PC-9 (cell line): ENCODE measurements around the gene ALG10B. TPM values are rescaled to one million over a fixed set of nuclear protein-coding genes. Genes with fewer than 3 reads are reported as not detected.

Experiments used
- Bru-seq: library from RNA; stranded (reverse); fragments of 400-500 nt; gene quantifications from one replicate; lab custom pipeline; 2021; lab: Mats Ljungman, UMichigan
- BruChase-seq, 2 experiments: library from RNA; stranded (reverse); fragments of 400-500 nt; gene quantifications; one replicate each; lab custom pipeline; 2021; lab: Mats Ljungman, UMichigan
- BruUV-seq: library from RNA; stranded (reverse); fragments of 400-500 nt; replicated peaks from 2 replicates; lab custom pipeline; 2021; lab: Mats Ljungman, UMichigan
- CTCF ChIA-PET: fragments of 300-600 bp; sonication (Branson Sonifier 250); formaldehyde crosslinking; loops from one replicate; lab custom pipeline; 2022; ENCODE audit warnings: antibody characterized with exemption; lab: Charles Lee
- POLR2A ChIA-PET: fragments of 300-600 bp; sonication (Branson Sonifier 250); formaldehyde crosslinking; loops from one replicate; lab custom pipeline; 2022; ENCODE audit warnings: antibody characterized with exemption; ENCODE audit not compliant: unreplicated experiment; lab: Charles Lee
- DNase-seq, 2 experiments: peaks; one replicate each; pipeline versions ENCODE4 v3.0.0 to v3.0.0-alpha.2; 2015 to 2022; ENCODE audit warnings: mixed read lengths in 1 of 2
- H2AFZ ChIP-seq: fragments of 200-600 bp; sonication (generic); 2 replicates; pipeline ENCODE4 v1.8.1; 2017; ENCODE audit warnings: antibody characterized with exemption
- H3F3A ChIP-seq: fragments of 200-600 bp; sonication (generic); 2 replicates; pipeline ENCODE4 v1.8.1; 2017; ENCODE audit warnings: antibody characterized with exemption, mild to moderate bottlenecking, low read depth; ENCODE audit not compliant: insufficient read depth
- H3K27ac ChIP-seq: fragments of 200-600 bp; sonication (generic); 2 replicates; pipeline ENCODE4 v1.6.1; 2016; ENCODE audit warnings: mixed run types
- H3K27me3 ChIP-seq: fragments of 200-600 bp; sonication (generic); 2 replicates; pipeline ENCODE4 v1.6.1; 2016; ENCODE audit warnings: low read depth, mixed run types; ENCODE audit not compliant: insufficient read depth
- H3K36me3 ChIP-seq: fragments of 200-600 bp; sonication (generic); 2 replicates; pipeline ENCODE4 v1.6.1; 2016; ENCODE audit warnings: low read depth, mixed run types
- H3K4me1 ChIP-seq: fragments of 200-600 bp; sonication (generic); replicated peaks from 2 replicates; pipeline ENCODE4 v1.6.1; 2016; ENCODE audit warnings: mixed run types; ENCODE audit not compliant: insufficient read depth
- H3K4me2 ChIP-seq: fragments of 200-600 bp; sonication (generic); 2 replicates; pipeline ENCODE4 v1.6.1; 2017; ENCODE audit warnings: mixed run types
- H3K4me3 ChIP-seq: fragments of 200-600 bp; sonication (generic); 2 replicates; pipeline ENCODE4 v1.6.1; 2016; ENCODE audit warnings: mixed run types
- H3K79me2 ChIP-seq: fragments of 200-600 bp; sonication (generic); 2 replicates; pipeline ENCODE4 v1.6.1; 2017; ENCODE audit warnings: low read depth, mixed run types
- H3K9me2 ChIP-seq: fragments of 200-600 bp; sonication (generic); 2 replicates; pipeline ENCODE4 v1.8.1; 2017; ENCODE audit warnings: mild to moderate bottlenecking; ENCODE audit not compliant: insufficient read depth
- H3K9me3 ChIP-seq: fragments of 200-600 bp; sonication (generic); 2 replicates; pipeline ENCODE4 v1.8.1; 2016; ENCODE audit warnings: low read depth; ENCODE audit not compliant: insufficient read depth
- H4K20me1 ChIP-seq: fragments of 200-600 bp; sonication (generic); 2 replicates; pipeline ENCODE4 v1.8.1; 2017; ENCODE audit not compliant: insufficient read depth
- EZH2 ChIP-seq: fragments of 200-600 bp; sonication (generic); IDR thresholded peaks from 2 replicates; pipeline ENCODE4 v1.8.0; 2017; ENCODE audit warnings: antibody characterized with exemption, low read depth
- intact Hi-C: fragments of 100-400 bp; cut with micrococcal nuclease; formaldehyde crosslinking; loops from one replicate; pipeline ENCODE4 v1.10.0; 2022; ENCODE audit not compliant: unreplicated experiment
- long read RNA-seq: library from polyadenylated mRNA; stranded (forward); transcript quantifications from one replicate; pipeline ENCODE4 v2.0.0, GENCODE V29; 2022
- total RNA-seq: library from RNA; stranded (reverse); gene quantifications from 2 replicates; pipeline ENCODE4 v1.2.3, GENCODE V29; 2021
- TF ChIP-seq, protein P1 (sequence below): fragments of 200-600 bp; sonication (generic); conservative IDR thresholded peaks from 2 replicates; pipeline ENCODE4 v1.6.1; 2017; ENCODE audit warnings: mixed run types, antibody characterized with exemption, mild to moderate bottlenecking, moderate library complexity

Gene ALG10B, protein sequence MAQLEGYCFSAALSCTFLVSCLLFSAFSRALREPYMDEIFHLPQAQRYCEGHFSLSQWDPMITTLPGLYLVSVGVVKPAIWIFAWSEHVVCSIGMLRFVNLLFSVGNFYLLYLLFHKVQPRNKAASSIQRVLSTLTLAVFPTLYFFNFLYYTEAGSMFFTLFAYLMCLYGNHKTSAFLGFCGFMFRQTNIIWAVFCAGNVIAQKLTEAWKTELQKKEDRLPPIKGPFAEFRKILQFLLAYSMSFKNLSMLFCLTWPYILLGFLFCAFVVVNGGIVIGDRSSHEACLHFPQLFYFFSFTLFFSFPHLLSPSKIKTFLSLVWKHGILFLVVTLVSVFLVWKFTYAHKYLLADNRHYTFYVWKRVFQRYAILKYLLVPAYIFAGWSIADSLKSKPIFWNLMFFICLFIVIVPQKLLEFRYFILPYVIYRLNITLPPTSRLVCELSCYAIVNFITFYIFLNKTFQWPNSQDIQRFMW
- total RNA-seq = 13.1 and 14.4 TPM in 2 replicates
- percentile 70 among the genes with signal in this experiment for Bru-seq, nascent RNA
- BruChase-seq, experiment 1, labeled RNA remaining after a 2-hour chase = percentile 82 among the genes with signal in this experiment
- BruChase-seq, experiment 2, labeled RNA remaining after a 6-hour chase = percentile 66 among the genes with signal in this experiment
- long read RNA-seq, full-length matches to known transcripts = 5 of 8 reads
- long read RNA-seq, partial matches to known transcripts = 0 of 8 reads
- long read RNA-seq, other reads (novel, unspliced or antisense) = 3 of 8 reads

DNA sequence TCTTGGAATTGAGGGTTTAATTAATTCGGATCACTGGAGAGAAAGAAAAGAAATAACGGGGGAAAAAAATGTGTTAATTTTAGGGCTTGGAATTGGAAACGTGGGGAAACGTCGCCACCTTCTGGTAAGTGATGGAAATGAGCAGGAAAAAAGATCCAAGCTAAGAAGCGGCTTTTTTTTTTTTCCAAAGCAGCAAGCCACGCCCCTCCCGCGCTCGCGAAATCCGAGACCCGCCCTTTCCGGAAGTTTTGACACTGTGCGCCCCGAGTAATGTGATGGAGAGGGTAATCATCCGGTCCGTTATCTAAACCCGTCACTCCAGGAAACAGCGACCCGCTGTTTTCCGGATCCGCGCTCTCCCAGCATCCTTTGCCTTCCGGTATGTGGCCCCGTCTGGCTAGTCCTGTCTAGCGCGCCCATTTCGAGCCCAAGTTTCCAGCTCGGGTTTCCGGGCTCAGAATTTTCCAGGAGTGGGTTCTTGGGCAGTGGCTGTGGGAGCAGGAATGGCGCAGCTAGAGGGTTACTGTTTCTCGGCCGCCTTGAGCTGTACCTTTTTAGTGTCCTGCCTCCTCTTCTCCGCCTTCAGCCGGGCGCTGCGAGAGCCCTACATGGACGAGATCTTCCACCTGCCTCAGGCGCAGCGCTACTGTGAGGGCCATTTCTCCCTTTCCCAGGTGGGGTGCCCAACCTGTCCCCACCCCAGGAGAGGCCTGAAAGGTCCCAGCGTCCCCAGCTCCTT, at the start of gene ALG10B:
Gene ALG10B (plus strand): TSS at position 384 of the 739 bp plus-strand sequence. CDS start 120 bp downstream, at position 504.
- no peaks in the 10 kb centered on the region for H3K36me3 ChIP-seq
- CTCF ChIA-PET = interaction anchor here (0.6 kb wide), 1 partner anchor 806 kb away, joined by 6 read pairs; no protein-coding TSS in a partner anchor
- no peak for TF ChIP-seq EZH2
- TF ChIP-seq, protein P1, sequence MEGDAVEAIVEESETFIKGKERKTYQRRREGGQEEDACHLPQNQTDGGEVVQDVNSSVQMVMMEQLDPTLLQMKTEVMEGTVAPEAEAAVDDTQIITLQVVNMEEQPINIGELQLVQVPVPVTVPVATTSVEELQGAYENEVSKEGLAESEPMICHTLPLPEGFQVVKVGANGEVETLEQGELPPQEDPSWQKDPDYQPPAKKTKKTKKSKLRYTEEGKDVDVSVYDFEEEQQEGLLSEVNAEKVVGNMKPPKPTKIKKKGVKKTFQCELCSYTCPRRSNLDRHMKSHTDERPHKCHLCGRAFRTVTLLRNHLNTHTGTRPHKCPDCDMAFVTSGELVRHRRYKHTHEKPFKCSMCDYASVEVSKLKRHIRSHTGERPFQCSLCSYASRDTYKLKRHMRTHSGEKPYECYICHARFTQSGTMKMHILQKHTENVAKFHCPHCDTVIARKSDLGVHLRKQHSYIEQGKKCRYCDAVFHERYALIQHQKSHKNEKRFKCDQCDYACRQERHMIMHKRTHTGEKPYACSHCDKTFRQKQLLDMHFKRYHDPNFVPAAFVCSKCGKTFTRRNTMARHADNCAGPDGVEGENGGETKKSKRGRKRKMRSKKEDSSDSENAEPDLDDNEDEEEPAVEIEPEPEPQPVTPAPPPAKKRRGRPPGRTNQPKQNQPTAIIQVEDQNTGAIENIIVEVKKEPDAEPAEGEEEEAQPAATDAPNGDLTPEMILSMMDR = peak; percentile 82
- peaks cover 7% of the 10 kb centered on the region; the same call in 1 of the 2 replicates for H3K4me1 ChIP-seq
- no peaks in the 10 kb centered on the region for H4K20me1 ChIP-seq
- H2AFZ ChIP-seq = peak within 1 kb of the TSS; percentile 91
- H3K4me2 ChIP-seq = peak within 1 kb of the TSS; percentile 85
- POLR2A ChIA-PET = interaction anchor here (0.6 to 0.7 kb wide), 4 partner anchors 129 to 986 kb away, joined by 4 to 7 read pairs (median 6); partner anchors contain the start of gene CPNE8
- H3K27ac ChIP-seq = peak within 1 kb of the TSS; percentile 37
- H3F3A ChIP-seq = no peaks in the 10 kb centered on the region
- no peaks in the 10 kb centered on the region for H3K79me2 ChIP-seq
- peak within 1 kb of the TSS; percentile 60 for H3K4me3 ChIP-seq
- intact Hi-C loops = loop anchor here (1.0 to 5.0 kb wide), 3 partner anchors 178 to 591 kb away; partner anchors contain the start of gene CPNE8
- peak; percentile 88 to 91 for DNase-seq
- BruUV-seq = TSS peak; percentile 73
- no peaks in the 10 kb centered on the region for H3K9me3 ChIP-seq
- no peaks in the 10 kb centered on the region for H3K27me3 ChIP-seq
- no peaks in the 10 kb centered on the region for H3K9me2 ChIP-seq

DNA sequence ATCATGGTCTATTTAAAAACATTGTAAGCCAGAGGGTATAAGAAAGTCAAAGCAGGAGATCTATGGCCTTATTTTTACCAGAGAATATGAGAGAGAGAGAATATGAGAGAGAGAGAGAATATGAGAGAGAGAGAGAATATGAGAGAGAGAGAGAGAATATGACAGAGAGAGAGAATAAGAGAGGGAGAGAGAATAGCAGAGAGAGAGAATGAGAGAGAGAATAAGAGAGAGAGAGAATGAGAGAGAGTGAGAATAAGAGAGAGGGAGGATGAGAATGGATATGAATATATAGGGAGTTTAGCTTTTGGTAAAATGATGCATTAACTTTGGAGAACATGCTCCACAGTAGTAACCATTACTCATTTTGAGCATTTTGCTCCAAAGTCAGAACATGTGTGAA, 48.0 kb upstream of the ALG10B start:
- Histone ChIP-seq H3K27ac (no peak overlapping the region), H3K9me3 (no peaks in the 10 kb centered on the region), H2AFZ (no peak overlapping the region), H3K4me2 (no peak overlapping the region), H4K20me1 (no peaks in the 10 kb centered on the region), H3K27me3 (no peaks in the 10 kb centered on the region), H3F3A (no peaks in the 10 kb centered on the region), H3K9me2 (no peaks in the 10 kb centered on the region), H3K4me3 (no peak overlapping the region), H3K36me3 (no peaks in the 10 kb centered on the region), H3K4me1 (no peaks in the 10 kb centered on the region), H3K79me2 (no peaks in the 10 kb centered on the region)
- ChIA-PET CTCF (no interaction called here), POLR2A (no interaction called here)
- no peak for DNase-seq
- BruUV-seq = no TSS peak
- intact Hi-C loops = no loop called here
- no peak for TF ChIP-seq EZH2
- TF ChIP-seq, protein P1 = no peak

DNA sequence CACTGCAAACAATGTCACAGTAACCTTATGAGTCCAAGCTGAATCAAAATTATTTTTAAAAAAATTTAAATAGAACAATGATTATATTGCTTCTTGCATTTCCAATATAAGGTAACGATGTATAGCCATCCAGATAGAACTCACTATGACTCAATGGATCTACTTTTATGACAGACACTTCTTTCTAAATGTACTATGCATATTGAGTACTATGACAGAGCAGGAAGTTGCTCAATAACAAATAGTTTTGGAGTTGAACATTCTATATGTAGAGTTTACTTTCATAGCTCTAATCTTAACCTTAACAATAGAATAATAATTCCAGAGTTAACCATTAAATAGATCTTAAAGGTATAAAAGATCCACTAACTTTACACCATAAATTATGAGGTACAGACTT, 46.7 kb upstream of the ALG10B start:
- H3K27ac ChIP-seq = no peak overlapping the region
- no peak overlapping the region for H3K4me2 ChIP-seq
- CTCF ChIA-PET = no interaction called here
- H3K27me3 ChIP-seq = no peaks in the 10 kb centered on the region
- no TSS peak for BruUV-seq
- POLR2A ChIA-PET = no interaction called here
- no peak for TF ChIP-seq EZH2
- TF ChIP-seq, protein P1 = no peak
- no peaks in the 10 kb centered on the region for H3K9me2 ChIP-seq
- H3K4me1 ChIP-seq = no peaks in the 10 kb centered on the region
- H3K36me3 ChIP-seq = no peaks in the 10 kb centered on the region
- no peak overlapping the region for H3K4me3 ChIP-seq
- H3K79me2 ChIP-seq = no peaks in the 10 kb centered on the region
- H3K9me3 ChIP-seq = no peaks in the 10 kb centered on the region
- DNase-seq = no peak
- intact Hi-C loops = no loop called here
- no peaks in the 10 kb centered on the region for H3F3A ChIP-seq
- H2AFZ ChIP-seq = no peak overlapping the region
- H4K20me1 ChIP-seq = no peaks in the 10 kb centered on the region
